A673 (cell line): Measurements from ENCODE around the gene MRPL33.

Experiments used
- EZH2 ChIP-seq: fragments of 200-600 bp; sonication (generic); IDR thresholded peaks from 2 replicates; pipeline ENCODE4 v1.6.1; 2017; ENCODE audit warnings: borderline replicate concordance, low read depth, mild to moderate bottlenecking, mixed read lengths, antibody characterized with exemption, low read length; ENCODE audit not compliant: poor library complexity, severe bottlenecking
- TF ChIP-seq, protein P1 (sequence below): fragments of 300-800, 200-600 bp; sonication (generic); conservative IDR thresholded peaks from 2 replicates; pipeline ENCODE4 v1.5.1; 2017; ENCODE audit warnings: low read depth, mild to moderate bottlenecking, antibody characterized with exemption, low read length, moderate library complexity, mixed read lengths

DNA sequence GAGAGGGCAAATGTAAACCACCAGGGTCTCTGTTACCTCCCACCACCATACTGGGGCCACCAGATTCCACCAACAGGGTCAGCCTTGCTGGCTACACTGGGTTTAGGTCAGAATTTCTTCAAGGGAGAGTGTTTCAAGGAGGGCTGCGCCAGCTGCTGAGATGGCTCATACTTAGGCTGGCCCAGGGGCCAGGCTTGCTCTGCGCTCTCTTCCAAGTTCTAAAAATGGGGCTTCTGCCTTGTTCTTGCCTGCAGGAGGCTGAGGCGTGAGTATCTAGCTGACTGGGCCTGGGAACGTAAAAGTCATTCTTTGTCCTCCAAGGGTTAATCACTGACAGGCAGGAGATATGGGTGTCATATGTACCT lies 28.1 kb downstream of the MRPL33 start:
- TF ChIP-seq, protein P1, sequence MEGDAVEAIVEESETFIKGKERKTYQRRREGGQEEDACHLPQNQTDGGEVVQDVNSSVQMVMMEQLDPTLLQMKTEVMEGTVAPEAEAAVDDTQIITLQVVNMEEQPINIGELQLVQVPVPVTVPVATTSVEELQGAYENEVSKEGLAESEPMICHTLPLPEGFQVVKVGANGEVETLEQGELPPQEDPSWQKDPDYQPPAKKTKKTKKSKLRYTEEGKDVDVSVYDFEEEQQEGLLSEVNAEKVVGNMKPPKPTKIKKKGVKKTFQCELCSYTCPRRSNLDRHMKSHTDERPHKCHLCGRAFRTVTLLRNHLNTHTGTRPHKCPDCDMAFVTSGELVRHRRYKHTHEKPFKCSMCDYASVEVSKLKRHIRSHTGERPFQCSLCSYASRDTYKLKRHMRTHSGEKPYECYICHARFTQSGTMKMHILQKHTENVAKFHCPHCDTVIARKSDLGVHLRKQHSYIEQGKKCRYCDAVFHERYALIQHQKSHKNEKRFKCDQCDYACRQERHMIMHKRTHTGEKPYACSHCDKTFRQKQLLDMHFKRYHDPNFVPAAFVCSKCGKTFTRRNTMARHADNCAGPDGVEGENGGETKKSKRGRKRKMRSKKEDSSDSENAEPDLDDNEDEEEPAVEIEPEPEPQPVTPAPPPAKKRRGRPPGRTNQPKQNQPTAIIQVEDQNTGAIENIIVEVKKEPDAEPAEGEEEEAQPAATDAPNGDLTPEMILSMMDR: no peak
- no peak for TF ChIP-seq EZH2
